ENCODE results near the gene UGCG. TPM values are rescaled to one million over a fixed set of nuclear protein-coding genes. Genes with fewer than 3 reads are reported as not detected.

The UGCG gene
- total RNA-seq, 1 donor from 2014 or later = 33.1 TPM

- Histone ChIP-seq H3K4me3 (no peak overlapping the region), H3K36me3 (no peaks in the 10 kb centered on the region), H3K4me1 (no peaks in the 10 kb centered on the region), H3K9me3 (no peaks in the 10 kb centered on the region), H3K27me3 (no peaks in the 10 kb centered on the region), H3K27ac (no peak overlapping the region)
- TF ChIP-seq POLR2AphosphoS5 (IDR thresholded peaks at IDR 0.05; ENCODE audit: insufficient read depth in 1 of 2, low read depth in 1 of 2) (no peak), POLR2A (IDR thresholded peaks at IDR 0.05) (no peak), CTCF (IDR thresholded peaks at IDR 0.05) (no peak)
- DNase-seq (ENCODE audit: extremely low spot score in 2 of 2) = no peak
- intact Hi-C loops (cut with DNase I) = no loop called here
Observed at GRCh38 chr9:111975709-111976108, 79.1 kb downstream of the UGCG start.

GRCh38 chr9:111978616-111979015, 82.0 kb downstream of the UGCG start:
- H3K4me3 ChIP-seq = no peak overlapping the region
- TF ChIP-seq CTCF (IDR thresholded peaks at IDR 0.05) (no peak), POLR2AphosphoS5 (IDR thresholded peaks at IDR 0.05; ENCODE audit: insufficient read depth in 1 of 2, low read depth in 1 of 2) (no peak), POLR2A (IDR thresholded peaks at IDR 0.05) (no peak)

GRCh38 chr9:111979561-111979960, 82.9 kb downstream of the UGCG start:
- DNase-seq (ENCODE audit: extremely low spot score in 2 of 2) = no peak
- Histone ChIP-seq H3K36me3 (no peaks in the 10 kb centered on the region), H3K27ac (no peak overlapping the region), H3K9me3 (no peaks in the 10 kb centered on the region), H3K27me3 (no peaks in the 10 kb centered on the region), H3K4me1 (no peaks in the 10 kb centered on the region), H3K4me3 (no peak overlapping the region)
- intact Hi-C loops (cut with DNase I) = no loop called here
- no peak for TF ChIP-seq POLR2A (IDR thresholded peaks at IDR 0.05)
- TF ChIP-seq POLR2AphosphoS5 (IDR thresholded peaks at IDR 0.05; ENCODE audit: insufficient read depth in 1 of 2, low read depth in 1 of 2) = no peak
- TF ChIP-seq CTCF (IDR thresholded peaks at IDR 0.05) = no peak

More at GRCh38 chr9:111978616-111979015, 82.0 kb downstream of the UGCG start:
- H3K9me3 ChIP-seq = no peaks in the 10 kb centered on the region
- intact Hi-C loops (cut with DNase I) = no loop called here
- no peaks in the 10 kb centered on the region for H3K36me3 ChIP-seq
- no peak overlapping the region for H3K27ac ChIP-seq
- DNase-seq (ENCODE audit: extremely low spot score in 2 of 2) = no peak
- no peaks in the 10 kb centered on the region for H3K27me3 ChIP-seq
- no peaks in the 10 kb centered on the region for H3K4me1 ChIP-seq

- no peak overlapping the region for H3K27ac ChIP-seq
- no peaks in the 10 kb centered on the region for H3K27me3 ChIP-seq
- DNase-seq (ENCODE audit: extremely low spot score in 2 of 2) = no peak
- H3K4me3 ChIP-seq = no peak overlapping the region
- H3K9me3 ChIP-seq = no peaks in the 10 kb centered on the region
- no peaks in the 10 kb centered on the region for H3K36me3 ChIP-seq
- H3K4me1 ChIP-seq = no peaks in the 10 kb centered on the region
- intact Hi-C loops (cut with DNase I) = no loop called here
- no peak for TF ChIP-seq POLR2A (IDR thresholded peaks at IDR 0.05)
- TF ChIP-seq CTCF (IDR thresholded peaks at IDR 0.05) = no peak
- TF ChIP-seq POLR2AphosphoS5 (IDR thresholded peaks at IDR 0.05; ENCODE audit: insufficient read depth in 1 of 2, low read depth in 1 of 2) = no peak
Observed at GRCh38 chr9:111980398-111980797, 83.8 kb downstream of the UGCG start.

- no peak overlapping the region for H3K27ac ChIP-seq
- no peaks in the 10 kb centered on the region for H3K36me3 ChIP-seq
- H3K27me3 ChIP-seq = no peaks in the 10 kb centered on the region
- no peaks in the 10 kb centered on the region for H3K9me3 ChIP-seq
- no peak for DNase-seq (ENCODE audit: extremely low spot score in 2 of 2)
- intact Hi-C loops (cut with DNase I) = no loop called here
- H3K4me1 ChIP-seq = peaks cover 10% of the 10 kb centered on the region
- TF ChIP-seq CTCF (IDR thresholded peaks at IDR 0.05) = no peak
- no peak for TF ChIP-seq POLR2AphosphoS5 (IDR thresholded peaks at IDR 0.05; ENCODE audit: insufficient read depth in 1 of 2, low read depth in 1 of 2)
- no peak for TF ChIP-seq POLR2A (IDR thresholded peaks at IDR 0.05)
- H3K4me3 ChIP-seq = no peak overlapping the region
Observed at GRCh38 chr9:111983484-111983908, 86.9 kb downstream of the UGCG start.
